Gastrocnemius medialis (tissue), 4 donors: Measurements from ENCODE around the gene LEFTY1. TPM values are rescaled to one million over a fixed set of nuclear protein-coding genes. Genes with fewer than 3 reads are reported as not detected.

Source experiments
- ATAC-seq, 2 donors: fragments of 150-250 bp; one replicate each; pipeline ENCODE4 v1.9.1; 2016
- DNase-seq, 2 donors: peaks; one replicate each; pipeline ENCODE4 v3.0.0-alpha.2; 2019
- H3K27ac ChIP-seq, 4 donors: fragments of 200-600 bp; sonication (generic); 1 replicate in 1 of 4; 2 replicates in 3 of 4; pipeline ENCODE4 v1.5.1; 2016 to 2018; ENCODE audit warnings: mild to moderate bottlenecking in 2 of 4, moderate library complexity in 1 of 4
- H3K27me3 ChIP-seq, 3 donors: fragments of 200-600 bp; sonication (generic) in 2 of 3; 1 replicate in 1 of 3; 2 replicates in 2 of 3; pipeline versions ENCODE4 v1.5.1 to v1.6.0; 2016 to 2019; ENCODE audit warnings: mild to moderate bottlenecking in 1 of 3, moderate library complexity in 1 of 3
- H3K36me3 ChIP-seq, 2 donors: fragments of 200-600 bp; sonication (generic) in 1 of 2; one replicate each; pipeline ENCODE4 v1.5.1; 2017 to 2018
- H3K4me1 ChIP-seq, 2 donors: fragments of 200-600 bp; sonication (generic) in 1 of 2; one replicate each; pipeline ENCODE4 v1.5.1; 2016 to 2017; ENCODE audit warnings: mild to moderate bottlenecking in 2 of 2
- H3K4me3 ChIP-seq, 4 donors: fragments of 200-600 bp; sonication (generic) in 3 of 4; 1 replicate in 1 of 4; 2 replicates in 3 of 4; pipeline ENCODE4 v1.5.1; 2016 to 2019; ENCODE audit warnings: mild to moderate bottlenecking in 2 of 4
- H3K9me3 ChIP-seq, 3 donors: fragments of 200-600 bp; sonication (generic) in 2 of 3; 1 replicate in 1 of 3; 2 replicates in 2 of 3; pipeline ENCODE4 v1.5.1; 2016 to 2019
- CTCF ChIP-seq, 5 experiments: fragments of 450-650 bp in 3 of 5; fragments of 200-600 bp in 2 of 5; sonication (generic) in 2 of 5; IDR thresholded peaks in 4 of 5; conservative IDR thresholded peaks in 1 of 5; 1 replicate in 4 of 5; 2 replicates in 1 of 5; pipeline ENCODE4 v1.5.1; 2016 to 2019; ENCODE audit warnings: antibody characterized with exemption in 5 of 5, mild to moderate bottlenecking in 3 of 5, moderate library complexity in 3 of 5
- POLR2A ChIP-seq, 2 donors: fragments of 450-650 bp; IDR thresholded peaks; one replicate each; pipeline ENCODE4 v1.6.1; 2017; ENCODE audit warnings: antibody characterized with exemption in 2 of 2, mild to moderate bottlenecking in 2 of 2, moderate library complexity in 2 of 2
- in situ Hi-C, 4 donors: fragments of 200-750 bp; cut with MboI; loops; one replicate each; pipeline versions ENCODE4 v1.15.0 to v1.8.0; 2017; ENCODE audit warnings: low sequenced_read_pairs in 4 of 4
- intact Hi-C: fragments of 100-400 bp; cut with DNase I; formaldehyde crosslinking; loops from one replicate; pipeline ENCODE4 v1.15.1; 2023; ENCODE audit warnings: low total_unique reads
- total RNA-seq, 4 donors: library from RNA; depleted of rRNA; stranded (reverse); fragments of >200 nt; gene quantifications; one replicate each; pipeline versions ENCODE4 v1.1.0 to v1.2.3, GENCODE V29; 2016

The LEFTY1 gene
- total RNA-seq, 4 donors from 2014 or later, result 0.97 TPM; not detected in 3

- no peaks in the 10 kb centered on the region for H3K9me3 ChIP-seq
- intact Hi-C loops (loop anchor here (5.0 kb wide), 2 partner anchors 33 to 37 kb away; no protein-coding TSS in a partner anchor), in situ Hi-C loops (loop anchor here in 2 of 4 donors (10.0 kb wide), 2 partner anchors 70 to 370 kb away; partner anchors contain the start of gene SRP9 (in 1 of the 2))
Observed at GRCh38 chr1:225844236-225845061, 44.5 kb downstream of the LEFTY1 start.

GRCh38 chr1:225843426-225843795, 45.5 kb downstream of the LEFTY1 start:
- ATAC-seq (no peak), DNase-seq (peak in 1 of 2 donors; percentile 4)
- Histone ChIP-seq H3K27me3 (no peaks in the 10 kb centered on the region), H3K4me3 (no peak overlapping the region), H3K9me3 (no peaks in the 10 kb centered on the region), H3K36me3 (peaks cover 0 to 86% of the 10 kb centered on the region in 2 donors), H3K27ac (no peak overlapping the region), H3K4me1 (peaks cover 0 to 5% of the 10 kb centered on the region in 2 donors)
- in situ Hi-C loops, result loop anchor here in 2 of 4 donors (10.0 kb wide), 2 partner anchors 69 to 369 kb away; partner anchors contain the start of gene SRP9 (in 1 of the 2)
- intact Hi-C loops, result loop anchor here (5.0 kb wide), 1 partner anchor 34 kb away; no protein-coding TSS in a partner anchor
- no peak for TF ChIP-seq CTCF (IDR thresholded peaks at IDR 0.05 in 4 of 5, conservative IDR thresholded peaks at IDR 0.05 in 1 of 5)
- TF ChIP-seq POLR2A (IDR thresholded peaks at IDR 0.05), result no peak

More at GRCh38 chr1:225844236-225845061, 44.5 kb downstream of the LEFTY1 start:
- DNase-seq (peak in 1 of 2 donors; percentile 12), ATAC-seq (no peak)
- Histone ChIP-seq H3K4me1 (peaks cover 0 to 5% of the 10 kb centered on the region in 2 donors), H3K27me3 (no peaks in the 10 kb centered on the region), H3K36me3 (peaks cover 0 to 75% of the 10 kb centered on the region in 2 donors), H3K4me3 (no peak overlapping the region), H3K27ac (peak overlapping the region in 2 of 4 donors; percentile 45 to 61)
- TF ChIP-seq POLR2A (IDR thresholded peaks at IDR 0.05) (no peak), CTCF (IDR thresholded peaks at IDR 0.05 in 4 of 5, conservative IDR thresholded peaks at IDR 0.05 in 1 of 5) (no peak)

GRCh38 chr1:225842788-225843425, 46.0 kb downstream of the LEFTY1 start:
- ATAC-seq, result no peak
- Histone ChIP-seq H3K36me3 (peaks cover 0 to 91% of the 10 kb centered on the region in 2 donors), H3K27me3 (no peaks in the 10 kb centered on the region), H3K4me1 (peaks cover 0 to 5% of the 10 kb centered on the region in 2 donors), H3K27ac (peak overlapping the region in 1 of 4 donors; percentile 29), H3K9me3 (no peaks in the 10 kb centered on the region), H3K4me3 (no peak overlapping the region)
- intact Hi-C loops, result loop anchor here (5.0 kb wide), 1 partner anchor 34 kb away; no protein-coding TSS in a partner anchor
- DNase-seq, result no peak
- in situ Hi-C loops, result loop anchor here in 2 of 4 donors (10.0 kb wide), 2 partner anchors 68 to 368 kb away; partner anchors contain the start of gene SRP9 (in 1 of the 2)
- TF ChIP-seq POLR2A (IDR thresholded peaks at IDR 0.05), result no peak
- TF ChIP-seq CTCF (IDR thresholded peaks at IDR 0.05 in 4 of 5, conservative IDR thresholded peaks at IDR 0.05 in 1 of 5), result no peak

GRCh38 chr1:225842074-225842473, 46.9 kb downstream of the LEFTY1 start:
- in situ Hi-C loops, result loop anchor here in 2 of 4 donors (10.0 kb wide), 2 partner anchors 67 to 367 kb away; partner anchors contain the start of gene SRP9 (in 1 of the 2)
- H3K27me3 ChIP-seq, result no peaks in the 10 kb centered on the region
- no peak for ATAC-seq
- peaks cover 0 to 87% of the 10 kb centered on the region in 2 donors for H3K36me3 ChIP-seq
- no peak overlapping the region for H3K4me3 ChIP-seq
- intact Hi-C loops, result loop anchor here (5.0 kb wide), 1 partner anchor 35 kb away; no protein-coding TSS in a partner anchor
- H3K9me3 ChIP-seq, result no peaks in the 10 kb centered on the region
- peak overlapping the region in 1 of 4 donors; percentile 29 for H3K27ac ChIP-seq
- H3K4me1 ChIP-seq, result peaks cover 0 to 5% of the 10 kb centered on the region in 2 donors
- no peak for DNase-seq
- TF ChIP-seq POLR2A (IDR thresholded peaks at IDR 0.05), result no peak
- no peak for TF ChIP-seq CTCF (IDR thresholded peaks at IDR 0.05 in 4 of 5, conservative IDR thresholded peaks at IDR 0.05 in 1 of 5)
